ENCODE results near the gene HK1. TPM values are rescaled to one million over a fixed set of nuclear protein-coding genes. Genes with fewer than 3 reads are reported as not detected.

The HK1 gene
- total RNA-seq, 1 donor from 2014 or later = 61.3 TPM

DNA sequence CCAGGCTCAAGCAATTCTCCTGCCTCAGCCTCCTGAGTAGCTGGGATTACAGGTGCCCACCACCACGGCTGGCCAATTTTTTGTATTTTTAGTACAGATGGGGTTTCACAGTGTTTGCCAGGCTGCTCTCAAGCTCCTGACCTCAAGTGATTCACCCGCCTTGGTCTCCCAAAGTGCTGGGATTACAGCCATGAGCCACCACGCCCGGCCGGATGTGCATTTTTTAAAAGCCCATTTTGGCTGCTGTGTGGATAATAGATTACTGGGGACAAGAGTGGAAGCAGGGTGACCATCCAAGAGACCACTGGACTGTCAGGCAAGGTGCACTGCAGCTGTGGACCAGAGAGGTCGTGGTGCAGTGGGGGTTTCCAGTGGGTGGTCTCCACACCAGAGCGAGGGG, 36.7 kb upstream of the HK1 start:
- no peaks in the 10 kb centered on the region for H3K27me3 Mint-ChIP-seq (ENCODE audit: unreplicated experiment)
- no peaks in the 10 kb centered on the region for H3K9me3 Mint-ChIP-seq (ENCODE audit: unreplicated experiment)
- no peak overlapping the region for H3K4me3 Mint-ChIP-seq (ENCODE audit: unreplicated experiment)
- DNase-seq (ENCODE audit: extremely low spot score, unreplicated experiment) = no peak
- H3K4me1 Mint-ChIP-seq (ENCODE audit: unreplicated experiment) = peaks cover 10% of the 10 kb centered on the region
- H3K36me3 Mint-ChIP-seq (ENCODE audit: unreplicated experiment) = no peaks in the 10 kb centered on the region
- H3K27ac Mint-ChIP-seq (ENCODE audit: unreplicated experiment) = no peak overlapping the region
- no peak for TF ChIP-seq CTCF (IDR thresholded peaks at IDR 0.05)

GRCh38 chr10:69242040-69242851, 36.0 kb upstream of the HK1 start:
- Mint-ChIP-seq H3K4me3 (ENCODE audit: unreplicated experiment) (no peak overlapping the region), H3K36me3 (ENCODE audit: unreplicated experiment) (no peaks in the 10 kb centered on the region), H3K9me3 (ENCODE audit: unreplicated experiment) (no peaks in the 10 kb centered on the region), H3K27me3 (ENCODE audit: unreplicated experiment) (no peaks in the 10 kb centered on the region), H3K4me1 (ENCODE audit: unreplicated experiment) (peaks cover 10% of the 10 kb centered on the region), H3K27ac (ENCODE audit: unreplicated experiment) (no peak overlapping the region)
- DNase-seq (ENCODE audit: extremely low spot score, unreplicated experiment) = no peak
- TF ChIP-seq CTCF (IDR thresholded peaks at IDR 0.05) = no peak

GRCh38 chr10:69242852-69243212, 35.5 kb upstream of the HK1 start:
- H3K36me3 Mint-ChIP-seq (ENCODE audit: unreplicated experiment) = no peaks in the 10 kb centered on the region
- DNase-seq (ENCODE audit: extremely low spot score, unreplicated experiment) = no peak
- H3K4me1 Mint-ChIP-seq (ENCODE audit: unreplicated experiment) = peaks cover 7% of the 10 kb centered on the region
- H3K27ac Mint-ChIP-seq (ENCODE audit: unreplicated experiment) = no peak overlapping the region
- H3K27me3 Mint-ChIP-seq (ENCODE audit: unreplicated experiment) = no peaks in the 10 kb centered on the region
- H3K4me3 Mint-ChIP-seq (ENCODE audit: unreplicated experiment) = no peak overlapping the region
- H3K9me3 Mint-ChIP-seq (ENCODE audit: unreplicated experiment) = no peaks in the 10 kb centered on the region
- TF ChIP-seq CTCF (IDR thresholded peaks at IDR 0.05) = no peak

- DNase-seq (ENCODE audit: extremely low spot score, unreplicated experiment) = no peak
- TF ChIP-seq CTCF (IDR thresholded peaks at IDR 0.05) = no peak
- H3K9me3 Mint-ChIP-seq (ENCODE audit: unreplicated experiment) = no peaks in the 10 kb centered on the region
- no peaks in the 10 kb centered on the region for H3K27me3 Mint-ChIP-seq (ENCODE audit: unreplicated experiment)
- no peak overlapping the region for H3K27ac Mint-ChIP-seq (ENCODE audit: unreplicated experiment)
- no peak overlapping the region for H3K4me3 Mint-ChIP-seq (ENCODE audit: unreplicated experiment)
- peaks cover 7% of the 10 kb centered on the region for H3K4me1 Mint-ChIP-seq (ENCODE audit: unreplicated experiment)
- no peaks in the 10 kb centered on the region for H3K36me3 Mint-ChIP-seq (ENCODE audit: unreplicated experiment)
Observed at GRCh38 chr10:69243817-69244216, 34.5 kb upstream of the HK1 start.

DNA sequence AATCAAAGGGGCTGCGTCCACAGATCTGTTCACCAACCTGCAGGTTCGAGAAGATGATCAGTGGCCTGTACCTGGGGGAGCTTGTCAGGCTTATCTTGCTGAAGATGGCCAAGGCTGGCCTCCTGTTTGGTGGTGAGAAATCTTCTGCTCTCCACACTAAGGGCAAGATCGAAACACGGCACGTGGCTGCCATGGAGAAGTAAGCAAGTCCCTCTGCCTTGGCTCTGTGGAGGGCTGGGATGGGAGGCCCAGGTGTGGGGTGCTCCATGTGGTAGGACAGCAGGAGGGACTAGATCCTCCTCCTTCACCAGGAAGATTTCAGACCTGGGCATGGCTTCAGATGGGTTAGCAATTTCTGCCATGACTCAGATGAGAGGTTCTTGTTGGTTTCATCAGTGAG, 32.3 kb upstream of the HK1 start:
- H3K4me1 Mint-ChIP-seq (ENCODE audit: unreplicated experiment) = peaks cover 5% of the 10 kb centered on the region
- DNase-seq (ENCODE audit: extremely low spot score, unreplicated experiment) = no peak
- no peaks in the 10 kb centered on the region for H3K36me3 Mint-ChIP-seq (ENCODE audit: unreplicated experiment)
- TF ChIP-seq CTCF (IDR thresholded peaks at IDR 0.05) = no peak
- H3K9me3 Mint-ChIP-seq (ENCODE audit: unreplicated experiment) = no peaks in the 10 kb centered on the region
- no peak overlapping the region for H3K27ac Mint-ChIP-seq (ENCODE audit: unreplicated experiment)
- H3K4me3 Mint-ChIP-seq (ENCODE audit: unreplicated experiment) = no peak overlapping the region
- H3K27me3 Mint-ChIP-seq (ENCODE audit: unreplicated experiment) = no peaks in the 10 kb centered on the region
